ENCODE measurements around the gene PIPOX. TPM values are rescaled to one million over a fixed set of nuclear protein-coding genes. Genes with fewer than 3 reads are reported as not detected.

PIPOX gene
- total and polyA plus RNA-seq, 8 donors: 0.55 to 2.9 (median 0.88) TPM

- H3K27me3 ChIP-seq: no peaks in the 10 kb centered on the region
- H3K9me3 ChIP-seq: no peaks in the 10 kb centered on the region
- DNase-seq (no peak), ATAC-seq (no peak), FAIRE-seq (no peak)
- no peak overlapping the region for H3K27ac ChIP-seq
- no peak overlapping the region for H3K4me3 ChIP-seq
- TF ChIP-seq, protein P1, sequence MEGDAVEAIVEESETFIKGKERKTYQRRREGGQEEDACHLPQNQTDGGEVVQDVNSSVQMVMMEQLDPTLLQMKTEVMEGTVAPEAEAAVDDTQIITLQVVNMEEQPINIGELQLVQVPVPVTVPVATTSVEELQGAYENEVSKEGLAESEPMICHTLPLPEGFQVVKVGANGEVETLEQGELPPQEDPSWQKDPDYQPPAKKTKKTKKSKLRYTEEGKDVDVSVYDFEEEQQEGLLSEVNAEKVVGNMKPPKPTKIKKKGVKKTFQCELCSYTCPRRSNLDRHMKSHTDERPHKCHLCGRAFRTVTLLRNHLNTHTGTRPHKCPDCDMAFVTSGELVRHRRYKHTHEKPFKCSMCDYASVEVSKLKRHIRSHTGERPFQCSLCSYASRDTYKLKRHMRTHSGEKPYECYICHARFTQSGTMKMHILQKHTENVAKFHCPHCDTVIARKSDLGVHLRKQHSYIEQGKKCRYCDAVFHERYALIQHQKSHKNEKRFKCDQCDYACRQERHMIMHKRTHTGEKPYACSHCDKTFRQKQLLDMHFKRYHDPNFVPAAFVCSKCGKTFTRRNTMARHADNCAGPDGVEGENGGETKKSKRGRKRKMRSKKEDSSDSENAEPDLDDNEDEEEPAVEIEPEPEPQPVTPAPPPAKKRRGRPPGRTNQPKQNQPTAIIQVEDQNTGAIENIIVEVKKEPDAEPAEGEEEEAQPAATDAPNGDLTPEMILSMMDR (IDR thresholded peaks at IDR 0.05): no peak
- WGBS, 2 donors: 64 to 68% methylated on average over 6 of the region's 6 CpGs
- H3K36me3 ChIP-seq: no peaks in the 10 kb centered on the region
- intact Hi-C loops (cut with DNase I): no loop called here
- H3K4me1 ChIP-seq: peaks cover 0 to 4% (median 0%) of the 10 kb centered on the region in 3 donors
Observed at GRCh38 chr17:29024316-29024952, 18.5 kb upstream of the PIPOX start.

GRCh38 chr17:29031488-29031887, 11.5 kb upstream of the PIPOX start:
- no peaks in the 10 kb centered on the region for H3K9me3 ChIP-seq
- no peak for DNase-seq
- H3K36me3 ChIP-seq: no peaks in the 10 kb centered on the region
- WGBS, 2 donors: 50 to 53% methylated on average over 5 of the region's 5 CpGs
- no peaks in the 10 kb centered on the region for H3K27me3 ChIP-seq
- no peak overlapping the region for H3K4me3 ChIP-seq
- TF ChIP-seq, protein P1 (IDR thresholded peaks at IDR 0.05): no peak
- H3K4me1 ChIP-seq: no peaks in the 10 kb centered on the region
- no peak for ATAC-seq
- intact Hi-C loops (cut with DNase I): no loop called here
- H3K27ac ChIP-seq: no peak overlapping the region
- FAIRE-seq: no peak

DNA sequence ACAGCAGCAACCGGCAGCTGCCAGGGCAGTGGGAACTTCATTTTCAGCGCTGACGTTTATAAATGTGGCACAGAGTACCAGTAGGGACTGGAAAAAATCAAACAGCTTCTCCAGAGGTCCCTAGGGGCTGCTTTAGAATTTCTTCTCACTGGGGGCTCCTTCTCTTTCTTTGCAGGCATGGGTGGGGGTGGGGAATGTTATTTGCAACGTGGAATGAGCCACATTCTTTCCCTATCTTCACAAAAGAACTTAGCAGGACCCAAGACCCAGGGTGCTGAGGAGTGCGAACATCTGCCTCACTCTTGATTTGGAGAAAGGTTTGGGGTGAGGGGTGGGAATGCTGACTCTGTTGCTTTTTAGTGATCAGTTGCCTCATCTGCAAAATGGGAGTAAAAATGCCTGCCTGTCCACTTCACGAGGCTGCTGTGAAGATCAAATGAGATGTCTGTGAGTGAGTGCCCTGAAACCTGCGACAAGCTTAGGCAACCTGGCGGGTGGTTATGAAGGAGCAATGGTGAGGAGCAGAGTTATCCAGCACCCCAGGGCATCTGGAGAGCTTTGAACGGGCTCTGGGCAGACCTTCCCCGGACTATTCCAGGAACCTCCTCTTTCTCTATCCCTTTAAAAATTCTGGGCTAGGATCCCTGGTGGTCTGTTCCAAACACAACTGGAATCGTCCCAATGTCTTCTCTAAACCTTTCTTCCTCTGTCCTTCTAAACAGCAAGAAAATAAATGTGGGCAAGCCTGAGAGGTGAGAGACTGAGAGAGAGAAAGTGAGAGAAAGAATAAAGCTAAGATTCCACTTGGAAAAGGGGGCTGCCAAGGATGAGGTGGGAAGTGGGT, 10.7 kb upstream of the PIPOX start:
- WGBS, 2 donors: 31 to 37% methylated on average over 11 of the region's 11 CpGs
- DNase-seq (no peak), ATAC-seq (no peak), FAIRE-seq (no peak)
- no peak overlapping the region for H3K27ac ChIP-seq
- no peaks in the 10 kb centered on the region for H3K27me3 ChIP-seq
- intact Hi-C loops (cut with DNase I): no loop called here
- no peaks in the 10 kb centered on the region for H3K9me3 ChIP-seq
- no peaks in the 10 kb centered on the region for H3K36me3 ChIP-seq
- TF ChIP-seq, protein P1 (IDR thresholded peaks at IDR 0.05): no peak
- H3K4me3 ChIP-seq: no peak overlapping the region
- no peaks in the 10 kb centered on the region for H3K4me1 ChIP-seq

DNA sequence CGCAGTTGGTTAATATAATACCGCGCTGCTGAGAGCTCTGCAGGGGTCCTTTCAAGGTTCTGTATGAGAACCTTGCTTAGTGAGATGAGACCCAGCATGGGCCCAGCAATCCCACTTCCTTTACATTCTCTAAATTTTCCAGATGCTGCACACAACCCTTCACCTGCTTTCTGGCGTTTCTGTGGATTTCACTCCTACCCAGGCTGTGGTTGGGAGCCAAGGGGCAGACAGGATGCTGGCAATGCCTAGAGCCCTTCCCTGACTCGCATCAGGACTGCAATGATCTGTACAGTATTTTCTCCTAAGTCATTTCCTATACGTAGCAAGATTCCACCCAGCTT, 10.1 kb upstream of the PIPOX start:
- H3K36me3 ChIP-seq: no peaks in the 10 kb centered on the region
- TF ChIP-seq, protein P1 (IDR thresholded peaks at IDR 0.05): no peak
- intact Hi-C loops (cut with DNase I): no loop called here
- H3K27ac ChIP-seq: no peak overlapping the region
- H3K4me3 ChIP-seq: no peak overlapping the region
- WGBS, 2 donors: 30 to 46% methylated on average over 6 of the region's 6 CpGs
- FAIRE-seq: no peak
- H3K4me1 ChIP-seq: no peaks in the 10 kb centered on the region
- no peaks in the 10 kb centered on the region for H3K27me3 ChIP-seq
- ATAC-seq: no peak
- no peak for DNase-seq
- no peaks in the 10 kb centered on the region for H3K9me3 ChIP-seq

- Histone ChIP-seq H3K4me3 (no peak overlapping the region), H3K27me3 (no peaks in the 10 kb centered on the region), H3K4me1 (no peaks in the 10 kb centered on the region), H3K36me3 (no peaks in the 10 kb centered on the region), H3K27ac (no peak overlapping the region), H3K9me3 (no peaks in the 10 kb centered on the region)
- TF ChIP-seq, protein P1 (IDR thresholded peaks at IDR 0.05): no peak
- DNase-seq (no peak), ATAC-seq (no peak), FAIRE-seq (no peak)
- intact Hi-C loops (cut with DNase I): no loop called here
- WGBS, 2 donors: 62 to 63% methylated on average over 1 of the region's 1 CpG
Observed at GRCh38 chr17:29034510-29034909, 8.4 kb upstream of the PIPOX start.
